ENCODE measurements around the gene TBXA2R.

Gene TBXA2R

GRCh38 chr19:3547767-3548282 lies 58.9 kb downstream of the TBXA2R start:
- Histone ChIP-seq H3K36me3 (ENCODE audit: insufficient read depth, low read length) (peaks cover 3% of the 10 kb centered on the region; the same call in 1 of the 2 replicates), H4K20me1 (ENCODE audit: insufficient read depth, low read length, poor library complexity, severe bottlenecking) (no peaks in the 10 kb centered on the region)

DNA sequence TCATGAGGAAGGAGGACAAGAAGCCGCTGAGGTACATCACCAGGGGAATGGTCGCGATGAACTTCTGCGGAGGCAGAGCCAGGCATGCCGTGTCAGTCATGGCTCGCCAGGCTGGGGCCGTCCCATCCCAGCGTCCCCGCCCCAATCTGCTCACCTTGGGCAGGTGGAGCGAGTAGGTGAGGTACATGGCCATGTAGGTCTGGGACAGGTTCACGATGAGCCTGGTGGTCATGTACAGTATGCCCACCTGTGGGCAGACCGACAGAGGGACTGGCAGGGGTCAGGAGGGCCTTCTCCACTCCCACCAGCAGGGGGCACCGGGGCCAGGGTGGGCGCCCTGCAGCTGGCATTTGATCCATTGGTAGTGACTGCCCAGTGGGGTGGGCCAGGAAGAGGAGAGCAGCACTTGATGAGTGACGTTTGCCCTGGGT lies 59.4 kb downstream of the TBXA2R start:
- H3K4me3 ChIP-seq (ENCODE audit: low read length, poor library complexity, severe bottlenecking): no peak overlapping the region
- H3K79me2 ChIP-seq (ENCODE audit: insufficient read depth, low read length): no peaks in the 10 kb centered on the region
- no peaks in the 10 kb centered on the region for H3K4me1 ChIP-seq (ENCODE audit: insufficient read depth, low read length, poor library complexity, severe bottlenecking)
- H3K9me3 ChIP-seq (ENCODE audit: insufficient read depth, low read depth, low read length): no peaks in the 10 kb centered on the region
- no peak overlapping the region for H3K9ac ChIP-seq (ENCODE audit: low read depth, low read length, poor library complexity, severe bottlenecking)
- H3F3A ChIP-seq (ENCODE audit: low read depth): no peaks in the 10 kb centered on the region
- H3K27me3 ChIP-seq (ENCODE audit: insufficient read depth, low read length, poor library complexity, severe bottlenecking): no peaks in the 10 kb centered on the region
- TF ChIP-seq, protein P1, sequence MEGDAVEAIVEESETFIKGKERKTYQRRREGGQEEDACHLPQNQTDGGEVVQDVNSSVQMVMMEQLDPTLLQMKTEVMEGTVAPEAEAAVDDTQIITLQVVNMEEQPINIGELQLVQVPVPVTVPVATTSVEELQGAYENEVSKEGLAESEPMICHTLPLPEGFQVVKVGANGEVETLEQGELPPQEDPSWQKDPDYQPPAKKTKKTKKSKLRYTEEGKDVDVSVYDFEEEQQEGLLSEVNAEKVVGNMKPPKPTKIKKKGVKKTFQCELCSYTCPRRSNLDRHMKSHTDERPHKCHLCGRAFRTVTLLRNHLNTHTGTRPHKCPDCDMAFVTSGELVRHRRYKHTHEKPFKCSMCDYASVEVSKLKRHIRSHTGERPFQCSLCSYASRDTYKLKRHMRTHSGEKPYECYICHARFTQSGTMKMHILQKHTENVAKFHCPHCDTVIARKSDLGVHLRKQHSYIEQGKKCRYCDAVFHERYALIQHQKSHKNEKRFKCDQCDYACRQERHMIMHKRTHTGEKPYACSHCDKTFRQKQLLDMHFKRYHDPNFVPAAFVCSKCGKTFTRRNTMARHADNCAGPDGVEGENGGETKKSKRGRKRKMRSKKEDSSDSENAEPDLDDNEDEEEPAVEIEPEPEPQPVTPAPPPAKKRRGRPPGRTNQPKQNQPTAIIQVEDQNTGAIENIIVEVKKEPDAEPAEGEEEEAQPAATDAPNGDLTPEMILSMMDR (conservative IDR thresholded peaks at IDR 0.05; ENCODE audit: low read length): peak; percentile 55
- no peak for TF ChIP-seq EZH2phosphoT487 (IDR thresholded peaks at IDR 0.05; ENCODE audit: borderline replicate concordance)
- H2AFZ ChIP-seq (ENCODE audit: low read length): no peak overlapping the region
- H3K36me3 ChIP-seq (ENCODE audit: insufficient read depth, low read length): peaks cover 3% of the 10 kb centered on the region; the same call in 1 of the 2 replicates
- no peak overlapping the region for H3K4me2 ChIP-seq (ENCODE audit: low read depth, low read length, poor library complexity, severe bottlenecking)
- no peaks in the 10 kb centered on the region for H4K20me1 ChIP-seq (ENCODE audit: insufficient read depth, low read length, poor library complexity, severe bottlenecking)
- no peaks in the 10 kb centered on the region for H3K9me2 ChIP-seq (replicated peaks; ENCODE audit: low read depth, low read length)

More at GRCh38 chr19:3547767-3548282, 58.9 kb downstream of the TBXA2R start:
- no peaks in the 10 kb centered on the region for H3K9me2 ChIP-seq (replicated peaks; ENCODE audit: low read depth, low read length)
- no peaks in the 10 kb centered on the region for H3K4me1 ChIP-seq (ENCODE audit: insufficient read depth, low read length, poor library complexity, severe bottlenecking)
- peaks cover 4% of the 10 kb centered on the region; the same call in 1 of the 2 replicates for H3K79me2 ChIP-seq (ENCODE audit: insufficient read depth, low read length)
- H3K9ac ChIP-seq (ENCODE audit: low read depth, low read length, poor library complexity, severe bottlenecking): no peak overlapping the region
- H3K4me2 ChIP-seq (ENCODE audit: low read depth, low read length, poor library complexity, severe bottlenecking): no peak overlapping the region
- H2AFZ ChIP-seq (ENCODE audit: low read length): no peak overlapping the region
- TF ChIP-seq, protein P1 (conservative IDR thresholded peaks at IDR 0.05; ENCODE audit: low read length): no peak
- no peak for TF ChIP-seq EZH2phosphoT487 (IDR thresholded peaks at IDR 0.05; ENCODE audit: borderline replicate concordance)
- H3K4me3 ChIP-seq (ENCODE audit: low read length, poor library complexity, severe bottlenecking): no peak overlapping the region
- H3K27me3 ChIP-seq (ENCODE audit: insufficient read depth, low read length, poor library complexity, severe bottlenecking): no peaks in the 10 kb centered on the region
- no peaks in the 10 kb centered on the region for H3F3A ChIP-seq (ENCODE audit: low read depth)
- H3K9me3 ChIP-seq (ENCODE audit: insufficient read depth, low read depth, low read length): no peaks in the 10 kb centered on the region

DNA sequence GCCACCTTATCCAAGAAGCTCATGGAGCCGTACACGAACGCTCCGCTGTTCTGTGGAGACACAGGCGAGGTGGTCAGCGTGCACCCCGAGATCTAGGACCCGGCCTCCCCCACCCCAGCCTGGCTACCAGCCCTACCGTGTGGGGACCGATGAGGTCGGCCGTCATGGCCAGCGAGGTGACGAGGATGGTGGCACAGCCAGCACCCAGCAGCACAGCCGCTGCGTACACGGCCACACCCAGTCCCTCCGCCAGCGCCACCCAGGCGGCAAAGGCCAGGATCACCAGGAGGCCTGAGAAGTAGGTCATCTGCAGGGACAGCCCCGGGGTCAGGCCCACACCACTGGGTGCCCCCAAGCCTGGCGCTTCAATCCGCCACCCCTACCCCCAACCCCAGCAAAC lies 60.6 kb downstream of the TBXA2R start:
- Histone ChIP-seq H3K27me3 (ENCODE audit: insufficient read depth, low read length, poor library complexity, severe bottlenecking) (no peaks in the 10 kb centered on the region), H3K4me2 (ENCODE audit: low read depth, low read length, poor library complexity, severe bottlenecking) (no peak overlapping the region), H3K9me2 (replicated peaks; ENCODE audit: low read depth, low read length) (no peaks in the 10 kb centered on the region), H3K79me2 (ENCODE audit: insufficient read depth, low read length) (no peaks in the 10 kb centered on the region), H3K9ac (ENCODE audit: low read depth, low read length, poor library complexity, severe bottlenecking) (no peak overlapping the region), H3K9me3 (ENCODE audit: insufficient read depth, low read depth, low read length) (no peaks in the 10 kb centered on the region), H3K4me1 (ENCODE audit: insufficient read depth, low read length, poor library complexity, severe bottlenecking) (no peaks in the 10 kb centered on the region), H4K20me1 (ENCODE audit: insufficient read depth, low read length, poor library complexity, severe bottlenecking) (no peaks in the 10 kb centered on the region), H2AFZ (ENCODE audit: low read length) (no peak overlapping the region), H3F3A (ENCODE audit: low read depth) (no peaks in the 10 kb centered on the region), H3K4me3 (ENCODE audit: low read length, poor library complexity, severe bottlenecking) (no peak overlapping the region), H3K36me3 (ENCODE audit: insufficient read depth, low read length) (peaks cover 3% of the 10 kb centered on the region; the same call in 1 of the 2 replicates)
- TF ChIP-seq, protein P1 (conservative IDR thresholded peaks at IDR 0.05; ENCODE audit: low read length): no peak
- TF ChIP-seq EZH2phosphoT487 (IDR thresholded peaks at IDR 0.05; ENCODE audit: borderline replicate concordance): no peak

Measured in Loucy (cell line).